PFSK-1 (cell line): ENCODE measurements around the gene CMIP.

Experiments used
- POLR2AphosphoS5 ChIP-seq: IDR thresholded peaks from 2 replicates; pipeline ENCODE4 v1.6.1; 2012; ENCODE audit warnings: low read depth, mild to moderate bottlenecking, control low read depth, low read length, moderate library complexity
- TF ChIP-seq, protein P1 (sequence below), 2 experiments: IDR thresholded peaks; 2 replicates each; pipeline versions ENCODE4 v1.6.1 to v1.8.0; 2011 to 2012; ENCODE audit warnings: low read depth in 2 of 2, low read length in 2 of 2, control low read depth in 1 of 2, inconsistent platforms in 1 of 2, mild to moderate bottlenecking in 1 of 2, moderate library complexity in 1 of 2; ENCODE audit not compliant: insufficient read depth in 1 of 2

DNA sequence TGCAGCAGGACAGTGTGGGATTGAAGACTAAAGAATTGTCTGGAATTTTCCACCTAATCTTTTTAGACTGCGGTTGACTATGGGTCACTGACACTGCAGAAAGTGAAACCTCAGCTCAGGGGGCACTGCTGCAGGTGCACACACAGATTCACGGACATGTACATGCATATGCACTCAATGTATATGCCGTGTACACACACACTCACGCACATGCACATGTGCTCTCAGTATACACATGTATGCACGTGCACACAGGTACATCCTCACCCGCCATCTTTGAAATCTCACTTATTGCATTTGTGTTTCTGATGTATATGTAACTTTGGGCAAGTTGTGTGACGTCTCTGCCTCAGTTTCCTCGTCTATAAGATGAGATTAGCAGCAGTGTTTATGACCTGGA, 27.3 kb downstream of the CMIP start:
- TF ChIP-seq, protein P1, sequence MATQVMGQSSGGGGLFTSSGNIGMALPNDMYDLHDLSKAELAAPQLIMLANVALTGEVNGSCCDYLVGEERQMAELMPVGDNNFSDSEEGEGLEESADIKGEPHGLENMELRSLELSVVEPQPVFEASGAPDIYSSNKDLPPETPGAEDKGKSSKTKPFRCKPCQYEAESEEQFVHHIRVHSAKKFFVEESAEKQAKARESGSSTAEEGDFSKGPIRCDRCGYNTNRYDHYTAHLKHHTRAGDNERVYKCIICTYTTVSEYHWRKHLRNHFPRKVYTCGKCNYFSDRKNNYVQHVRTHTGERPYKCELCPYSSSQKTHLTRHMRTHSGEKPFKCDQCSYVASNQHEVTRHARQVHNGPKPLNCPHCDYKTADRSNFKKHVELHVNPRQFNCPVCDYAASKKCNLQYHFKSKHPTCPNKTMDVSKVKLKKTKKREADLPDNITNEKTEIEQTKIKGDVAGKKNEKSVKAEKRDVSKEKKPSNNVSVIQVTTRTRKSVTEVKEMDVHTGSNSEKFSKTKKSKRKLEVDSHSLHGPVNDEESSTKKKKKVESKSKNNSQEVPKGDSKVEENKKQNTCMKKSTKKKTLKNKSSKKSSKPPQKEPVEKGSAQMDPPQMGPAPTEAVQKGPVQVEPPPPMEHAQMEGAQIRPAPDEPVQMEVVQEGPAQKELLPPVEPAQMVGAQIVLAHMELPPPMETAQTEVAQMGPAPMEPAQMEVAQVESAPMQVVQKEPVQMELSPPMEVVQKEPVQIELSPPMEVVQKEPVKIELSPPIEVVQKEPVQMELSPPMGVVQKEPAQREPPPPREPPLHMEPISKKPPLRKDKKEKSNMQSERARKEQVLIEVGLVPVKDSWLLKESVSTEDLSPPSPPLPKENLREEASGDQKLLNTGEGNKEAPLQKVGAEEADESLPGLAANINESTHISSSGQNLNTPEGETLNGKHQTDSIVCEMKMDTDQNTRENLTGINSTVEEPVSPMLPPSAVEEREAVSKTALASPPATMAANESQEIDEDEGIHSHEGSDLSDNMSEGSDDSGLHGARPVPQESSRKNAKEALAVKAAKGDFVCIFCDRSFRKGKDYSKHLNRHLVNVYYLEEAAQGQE (IDR thresholded peaks at IDR 0.05; ENCODE audit: insufficient read depth in 1 of 2, low read depth in 2 of 2, low read length in 2 of 2), result no peak
- no peak for TF ChIP-seq POLR2AphosphoS5
